ENCODE measurements around the gene C22orf42.
"Not testable (repeated sequence)": the region's sequence is repeated elsewhere in the genome, so short reads cannot be mapped to it uniquely, and the experiment has no call there.

The C22orf42 gene

DNA sequence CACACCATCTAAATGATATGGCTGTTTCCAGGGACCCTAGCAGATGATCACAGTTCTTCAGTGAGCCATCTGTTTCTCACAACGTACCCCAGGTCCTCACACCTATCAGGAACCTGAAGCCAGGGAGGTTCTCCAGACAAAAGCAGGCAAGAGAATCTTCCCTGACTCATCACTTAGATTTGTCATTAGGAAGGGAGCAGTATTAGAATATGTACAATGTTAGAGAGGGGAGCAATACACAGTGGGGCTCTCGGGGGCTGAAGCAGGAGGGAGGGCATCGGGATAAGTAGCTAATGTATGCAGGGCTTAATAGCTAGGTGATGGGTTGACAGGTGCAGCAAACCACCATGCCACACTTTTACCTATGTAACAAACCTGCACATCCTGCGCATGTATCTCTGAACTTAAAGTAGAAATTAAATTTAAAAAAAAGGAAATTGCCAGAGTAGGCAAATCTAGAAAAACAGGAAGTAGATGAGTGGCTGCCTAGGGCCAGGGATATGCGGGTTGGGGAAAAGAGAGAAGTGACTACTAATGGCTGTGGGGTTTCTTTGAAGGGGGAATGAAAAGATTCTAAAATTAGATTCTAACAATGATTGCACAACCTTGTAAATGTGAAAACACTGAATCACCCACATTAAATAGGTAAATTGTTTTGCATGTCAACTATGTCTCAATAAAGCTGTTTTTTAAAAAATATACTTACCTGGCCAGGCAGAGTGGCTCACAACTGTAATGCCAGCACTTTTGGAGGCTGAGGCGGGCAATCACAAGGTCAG lies 14.4 kb downstream of the C22orf42 start:
- TF ChIP-seq, protein P1, sequence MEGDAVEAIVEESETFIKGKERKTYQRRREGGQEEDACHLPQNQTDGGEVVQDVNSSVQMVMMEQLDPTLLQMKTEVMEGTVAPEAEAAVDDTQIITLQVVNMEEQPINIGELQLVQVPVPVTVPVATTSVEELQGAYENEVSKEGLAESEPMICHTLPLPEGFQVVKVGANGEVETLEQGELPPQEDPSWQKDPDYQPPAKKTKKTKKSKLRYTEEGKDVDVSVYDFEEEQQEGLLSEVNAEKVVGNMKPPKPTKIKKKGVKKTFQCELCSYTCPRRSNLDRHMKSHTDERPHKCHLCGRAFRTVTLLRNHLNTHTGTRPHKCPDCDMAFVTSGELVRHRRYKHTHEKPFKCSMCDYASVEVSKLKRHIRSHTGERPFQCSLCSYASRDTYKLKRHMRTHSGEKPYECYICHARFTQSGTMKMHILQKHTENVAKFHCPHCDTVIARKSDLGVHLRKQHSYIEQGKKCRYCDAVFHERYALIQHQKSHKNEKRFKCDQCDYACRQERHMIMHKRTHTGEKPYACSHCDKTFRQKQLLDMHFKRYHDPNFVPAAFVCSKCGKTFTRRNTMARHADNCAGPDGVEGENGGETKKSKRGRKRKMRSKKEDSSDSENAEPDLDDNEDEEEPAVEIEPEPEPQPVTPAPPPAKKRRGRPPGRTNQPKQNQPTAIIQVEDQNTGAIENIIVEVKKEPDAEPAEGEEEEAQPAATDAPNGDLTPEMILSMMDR (conservative IDR thresholded peaks at IDR 0.05; ENCODE audit: low read length) = no peak
- no peak for DNase-seq (ENCODE audit: low read depth)
- H3K4me3 ChIP-seq (ENCODE audit: low read length) = no peak overlapping the region

DNA sequence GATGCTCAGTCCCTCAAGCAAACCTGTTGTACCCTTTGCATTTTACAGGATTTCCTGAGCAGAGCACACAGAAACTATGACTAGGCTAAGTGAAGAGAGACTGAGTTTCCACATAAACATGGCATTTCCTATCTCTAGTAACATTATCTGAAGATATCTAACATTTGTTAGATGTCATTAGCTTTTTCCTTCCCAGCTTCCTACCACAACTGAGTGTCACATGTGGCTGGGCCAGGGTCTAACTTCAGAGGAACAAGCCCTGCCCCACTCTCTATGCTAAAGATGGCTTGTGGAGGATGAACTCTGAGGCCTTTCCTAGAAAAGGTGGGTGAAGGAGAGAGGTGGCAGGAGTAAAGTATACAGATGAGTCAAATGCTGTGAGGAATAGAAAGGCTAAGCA lies 16.5 kb downstream of the C22orf42 start:
- H3K4me3 ChIP-seq (ENCODE audit: low read length) = no peak overlapping the region
- DNase-seq (ENCODE audit: low read depth) = no peak
- TF ChIP-seq, protein P1 (conservative IDR thresholded peaks at IDR 0.05; ENCODE audit: low read length) = no peak

- TF ChIP-seq, protein P1 (conservative IDR thresholded peaks at IDR 0.05; ENCODE audit: low read length) = peak; percentile 9; the same call in 1 of the 2 replicates
- not testable (repeated sequence) for DNase-seq (ENCODE audit: low read depth); H3K4me3 ChIP-seq (ENCODE audit: low read length)
Measured at GRCh38 chr22:32140688-32141087, 18.4 kb downstream of the C22orf42 start.

- not testable (repeated sequence) for H3K4me3 ChIP-seq (ENCODE audit: low read length); DNase-seq (ENCODE audit: low read depth)
Measured at GRCh38 chr22:32138576-32138975, 20.5 kb downstream of the C22orf42 start.

DNA sequence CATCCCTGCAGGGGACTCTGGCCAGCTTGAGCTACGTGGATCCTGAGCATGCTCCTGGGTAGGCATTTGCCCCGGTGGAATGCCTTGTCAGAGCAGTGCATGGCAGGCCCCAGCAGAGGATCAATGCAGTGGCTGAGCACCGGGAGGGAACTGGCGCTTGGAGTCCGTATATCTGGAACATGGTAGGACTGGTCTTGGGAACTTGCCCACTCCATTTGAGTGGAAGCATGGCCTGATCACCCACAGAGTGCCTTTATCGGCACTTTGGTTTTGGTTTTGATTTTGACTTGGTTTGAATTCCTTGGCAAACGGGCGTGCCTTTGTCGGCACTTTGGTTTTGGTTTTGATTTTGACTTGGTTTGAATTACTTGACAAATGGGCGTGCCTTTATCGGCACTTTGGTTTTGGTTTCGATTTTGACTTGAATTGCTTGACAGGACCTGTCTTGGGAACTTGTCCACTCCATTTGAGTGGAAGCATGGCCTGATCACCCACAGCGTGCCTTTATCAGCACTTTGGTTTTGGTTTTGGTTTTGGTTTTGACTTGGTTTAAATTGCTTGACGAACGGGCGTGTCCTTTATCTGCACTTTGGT lies 21.3 kb downstream of the C22orf42 start:
- H3K4me3 ChIP-seq (ENCODE audit: low read length) = not testable (repeated sequence)

DNA sequence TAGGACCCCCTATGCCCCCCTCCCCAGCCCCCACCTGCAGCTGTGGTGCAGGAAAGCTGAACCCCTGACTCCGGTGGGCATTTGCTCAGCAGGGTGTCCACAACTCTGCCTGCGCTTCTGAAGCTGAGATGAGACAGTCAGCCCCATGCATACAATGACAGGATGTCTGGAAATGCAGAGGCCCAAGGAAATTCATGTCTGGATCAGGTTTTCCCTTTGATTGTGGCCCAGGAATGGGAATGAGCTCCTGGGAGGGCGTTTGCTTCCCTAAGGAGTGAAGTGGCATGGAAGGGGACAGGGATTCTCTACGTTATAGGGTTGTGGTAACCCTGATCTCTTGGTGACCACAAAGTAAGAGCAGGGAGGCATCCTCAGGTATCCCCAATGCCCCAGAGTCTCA lies 22.2 kb downstream of the C22orf42 start:
- DNase-seq (ENCODE audit: low read depth); H3K4me3 ChIP-seq (ENCODE audit: low read length): not testable (repeated sequence)

More for the DNA sequence above, 21.3 kb downstream of the C22orf42 start:
- not testable (repeated sequence) for DNase-seq (ENCODE audit: low read depth)

- DNase-seq (ENCODE audit: low read depth) = peak; percentile 58
- not testable (repeated sequence) for H3K4me3 ChIP-seq (ENCODE audit: low read length)
Measured at GRCh38 chr22:32135958-32136357, 23.1 kb downstream of the C22orf42 start.

- DNase-seq (ENCODE audit: low read depth); H3K4me3 ChIP-seq (ENCODE audit: low read length): not testable (repeated sequence)
Measured at GRCh38 chr22:32134796-32135195, 24.3 kb downstream of the C22orf42 start.

DNA sequence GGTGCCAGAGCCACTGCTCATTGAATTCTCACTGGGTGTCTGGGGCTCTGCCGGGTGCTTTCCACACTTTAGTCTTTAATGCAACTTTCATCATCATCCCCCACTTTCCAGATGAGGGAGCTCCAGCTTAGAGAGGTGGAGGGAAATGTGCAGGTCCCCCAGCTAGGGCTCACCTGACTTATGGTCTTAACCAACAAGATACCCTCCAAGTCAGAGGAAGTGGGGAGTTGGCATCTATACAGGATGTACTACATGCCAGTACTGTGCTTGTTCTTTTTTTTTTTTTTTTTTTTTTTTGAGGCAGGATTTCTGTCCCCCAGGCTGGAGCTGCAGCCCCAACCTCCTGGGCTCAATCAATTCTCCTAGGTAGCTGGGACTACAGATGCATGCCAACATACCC lies 26.3 kb downstream of the C22orf42 start:
- DNase-seq (ENCODE audit: low read depth) = no peak
- TF ChIP-seq, protein P1 (conservative IDR thresholded peaks at IDR 0.05; ENCODE audit: low read length) = no peak
- no peak overlapping the region for H3K4me3 ChIP-seq (ENCODE audit: low read length)

DNA sequence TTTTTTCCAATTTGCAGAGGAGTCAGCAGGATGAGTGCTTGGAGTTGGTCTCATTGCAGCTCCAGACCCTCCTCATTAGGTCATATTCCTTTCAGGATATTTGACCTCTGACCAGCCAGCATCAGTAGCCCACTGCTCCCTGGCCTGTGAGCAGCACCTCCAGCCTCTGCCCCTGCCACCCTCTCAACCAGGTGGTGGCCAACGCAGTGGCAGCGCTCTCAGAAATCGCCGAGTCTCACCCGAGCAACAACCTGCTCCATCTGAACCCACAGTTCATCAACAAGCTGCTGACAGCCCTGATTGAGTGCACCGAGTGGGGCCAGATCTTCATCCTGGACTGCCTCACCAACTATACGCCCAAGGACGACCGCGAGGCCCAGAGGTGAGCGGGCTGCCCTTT lies 27.0 kb downstream of the C22orf42 start:
- TF ChIP-seq, protein P1 (conservative IDR thresholded peaks at IDR 0.05; ENCODE audit: low read length) = no peak
- DNase-seq (ENCODE audit: low read depth) = no peak
- no peak overlapping the region for H3K4me3 ChIP-seq (ENCODE audit: low read length)

Data from AG10803 (cell line).